DND-41 (cell line): ENCODE measurements around the gene SLC38A7.

Source experiments
- CTCF ChIP-seq: IDR thresholded peaks from 2 replicates; pipeline ENCODE4 v1.5.1; 2012; ENCODE audit warnings: borderline replicate concordance, low read length, moderate library complexity, mild to moderate bottlenecking; ENCODE audit not compliant: poor library complexity, severe bottlenecking; ENCODE audit errors: extremely low read depth
- EZH2 ChIP-seq: IDR thresholded peaks from 3 replicates; pipeline ENCODE4 v1.6.1; 2012; ENCODE audit warnings: borderline replicate concordance, low read depth, mild to moderate bottlenecking, moderate library complexity, low read length, inconsistent platforms; ENCODE audit not compliant: severe bottlenecking

- no peak for TF ChIP-seq CTCF
- no peak for TF ChIP-seq EZH2
Measured at GRCh38 chr16:58678269-58678668, 6.3 kb downstream of the SLC38A7 start.
